Thyroid gland (tissue), 4 donors: ENCODE measurements around the gene CERCAM.

Experiments
- CTCF ChIP-seq, 6 experiments: fragments of 200-600 bp in 3 of 6; fragments of 450-650 bp in 3 of 6; sonication (generic) in 3 of 6; IDR thresholded peaks; one replicate each; pipeline ENCODE4 v1.5.1; 2016 to 2019; ENCODE audit warnings: antibody characterized with exemption in 6 of 6, mild to moderate bottlenecking in 2 of 6, inconsistent platforms in 1 of 6, moderate library complexity in 1 of 6
- POLR2A ChIP-seq, 2 donors: fragments of 450-650 bp; IDR thresholded peaks; one replicate each; pipeline ENCODE4 v1.6.1; 2017; ENCODE audit warnings: antibody characterized with exemption in 2 of 2, mild to moderate bottlenecking in 2 of 2, moderate library complexity in 1 of 2

GRCh38 chr9:128438343-128439109, 17.9 kb downstream of the CERCAM start:
- TF ChIP-seq CTCF (IDR thresholded peaks at IDR 0.05) (peak; percentile 80 to 95 (median 86)), POLR2A (IDR thresholded peaks at IDR 0.05) (no peak)
